Adrenal gland (tissue), 12 donors: Measurements from ENCODE around the gene ENC1. TPM values are rescaled to one million over a fixed set of nuclear protein-coding genes. Genes with fewer than 3 reads are reported as not detected.
"Not testable (repeated sequence)": the region's sequence is repeated elsewhere in the genome, so short reads cannot be mapped to it uniquely, and the experiment has no call there.

Experiments
- DNase-seq, 7 donors: peaks; one replicate each; pipeline ENCODE4 v3.0.0-alpha.2; 2019 to 2020
- H3K27ac ChIP-seq, 5 donors: fragments of 200-600 bp; sonication (generic) in 4 of 5; 1 replicate in 3 of 5; 2 replicates in 2 of 5; pipeline versions ENCODE4 v1.5.1 to v1.8.0; 2016 to 2020; ENCODE audit warnings: mild to moderate bottlenecking in 1 of 5
- H3K27me3 ChIP-seq: fragments of 200-600 bp; 2 replicates; pipeline ENCODE4 v1.8.0; 2021
- H3K36me3 ChIP-seq, 2 donors: fragments of 200-600 bp; replicated peaks in 1 of 2; 1 replicate in 1 of 2; 2 replicates in 1 of 2; pipeline versions ENCODE4 v1.5.1 to v1.8.0; 2018 to 2022
- H3K4me1 ChIP-seq, 2 donors: fragments of 200-600 bp; replicated peaks in 1 of 2; 1 replicate in 1 of 2; 2 replicates in 1 of 2; pipeline versions ENCODE4 v1.5.1 to v1.8.0; 2018 to 2021
- H3K4me3 ChIP-seq, 4 donors: fragments of 200-600 bp; sonication (generic) in 3 of 4; one replicate each; pipeline ENCODE4 v1.5.1; 2016 to 2018
- H3K9me3 ChIP-seq, 3 donors: fragments of 200-600 bp; sonication (generic) in 1 of 3; replicated peaks in 1 of 3; 1 replicate in 2 of 3; 2 replicates in 1 of 3; pipeline versions ENCODE4 v1.5.1 to v1.8.0; 2016 to 2021
- CTCF ChIP-seq, 6 experiments: fragments of 450-650 bp in 4 of 6; fragments of 200-600 bp in 2 of 6; sonication (generic) in 1 of 6; IDR thresholded peaks; 1 replicate in 5 of 6; 2 replicates in 1 of 6; pipeline versions ENCODE4 v1.5.1 to v1.8.0; 2016 to 2021; ENCODE audit warnings: antibody characterized with exemption in 6 of 6, mild to moderate bottlenecking in 2 of 6, moderate library complexity in 1 of 6
- POLR2A ChIP-seq, 2 donors: fragments of 450-650 bp; IDR thresholded peaks; one replicate each; pipeline ENCODE4 v1.6.1; 2017; ENCODE audit warnings: antibody characterized with exemption in 2 of 2, mild to moderate bottlenecking in 2 of 2, moderate library complexity in 1 of 2
- WGBS, 4 donors: extraction: QIAGEN DNeasy Blood & Tissue Kit in 2 of 4; methylation state at CpG; one replicate each; pipeline versions ENCODE4 v1.1.5 to v1.1.7; 2013 to 2017; 5-methylcytosine and 5-hydroxymethylcytosine counted together
- intact Hi-C, 2 donors: fragments of 100-400 bp; cut with DNase I; formaldehyde crosslinking; loops; one replicate each; pipeline versions ENCODE4 v1.14.1 to v1.15.0; 2022 to 2023
- polyA plus RNA-seq, 3 donors: library from polyadenylated mRNA; stranded (reverse); fragments of 200-250 nt in 2 of 3; fragments of 350-450 nt in 1 of 3; fragmentation: Illumina TruSeq in 1 of 3; extraction: RNeasy Lipid Tissue Mini Kit (QIAGEN cat#74804) in 1 of 3; gene quantifications; one replicate each; pipeline ENCODE4 v1.2.3, GENCODE V29; 2013 to 2014
- total RNA-seq, 9 donors: library from RNA; depleted of rRNA in 4 of 9; stranded (reverse); fragments of >200 nt in 4 of 9; fragments of 120-200 nt in 1 of 9; fragmentation: NEBNext Ultra II Directional in 1 of 9; extraction: Animal tissue kit (Norgen Biotek cat#: 25700) in 1 of 9; gene quantifications; one replicate each; pipeline versions ENCODE4 v1.1.0 to v1.2.4, GENCODE V29; 2013 to 2023
- donor health status: healthy with polysubstance abuse.
- donor health status: Bipolar disorder and iron deficiency.
- donor health status: DM: yes; HTN: yes; CAD: no.
- donor health status: DM: no; HTN: no; CAD: no.
- donor health status: DM: no; HTN: no; CAD: no.
- donor health status: DM: yes; HTN: yes; CAD: no.

ENC1 gene
- total and polyA plus RNA-seq, 12 donors: 2.1 to 48.7 (median 4.4) TPM

DNA sequence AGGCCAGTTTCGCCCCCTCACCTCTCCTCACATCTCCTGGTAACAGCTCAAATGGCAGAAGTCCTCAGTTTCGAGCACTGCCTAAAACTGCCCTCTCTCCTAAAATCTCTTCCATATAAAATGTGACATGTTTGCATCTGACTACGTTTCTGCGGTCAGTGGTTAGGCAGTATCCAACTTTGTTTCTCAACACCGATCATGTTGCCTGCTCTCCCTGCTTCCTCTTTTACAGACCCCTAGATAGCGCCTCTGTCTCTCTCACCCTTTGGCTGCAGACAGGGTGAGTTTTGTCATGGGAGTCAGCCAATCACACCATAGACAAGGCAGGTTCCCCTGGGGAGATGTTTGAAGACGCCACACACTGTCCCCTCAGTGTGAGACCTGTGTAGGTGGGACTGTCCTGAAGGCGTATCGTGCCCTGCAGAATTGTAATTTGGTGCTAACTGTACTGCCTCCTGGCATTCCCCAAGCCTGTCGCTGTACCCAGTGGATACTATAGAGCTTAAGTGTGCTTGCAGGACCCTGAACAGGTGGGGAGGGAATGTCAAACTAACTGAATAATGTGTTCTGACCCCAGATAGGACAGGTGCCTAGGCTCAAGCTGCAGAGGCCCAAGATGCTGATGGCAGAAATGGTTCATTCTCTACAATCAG is 45.6 kb upstream of the ENC1 start:
- peak overlapping the region in 2 of 4 donors; percentile 63 to 87 for H3K4me3 ChIP-seq
- H3K36me3 ChIP-seq: peaks cover 0 to 12% of the 10 kb centered on the region in 2 donors
- intact Hi-C loops: no loop called here
- DNase-seq: peak in 4 of 7 donors; percentile 32 to 56 (median 37)
- H3K9me3 ChIP-seq: no peaks in the 10 kb centered on the region
- H3K4me1 ChIP-seq: peaks cover 16% of the 10 kb centered on the region in 2 donors
- no peaks in the 10 kb centered on the region for H3K27me3 ChIP-seq
- peak overlapping the region in 3 of 5 donors; percentile 67 to 91 (median 83) for H3K27ac ChIP-seq
- 61 to 66% (median 63%) methylated on average over 9 to 10 of the region's 10 CpGs for WGBS, 4 donors
- no peak for TF ChIP-seq POLR2A (IDR thresholded peaks at IDR 0.05)
- no peak for TF ChIP-seq CTCF (IDR thresholded peaks at IDR 0.05)

DNA sequence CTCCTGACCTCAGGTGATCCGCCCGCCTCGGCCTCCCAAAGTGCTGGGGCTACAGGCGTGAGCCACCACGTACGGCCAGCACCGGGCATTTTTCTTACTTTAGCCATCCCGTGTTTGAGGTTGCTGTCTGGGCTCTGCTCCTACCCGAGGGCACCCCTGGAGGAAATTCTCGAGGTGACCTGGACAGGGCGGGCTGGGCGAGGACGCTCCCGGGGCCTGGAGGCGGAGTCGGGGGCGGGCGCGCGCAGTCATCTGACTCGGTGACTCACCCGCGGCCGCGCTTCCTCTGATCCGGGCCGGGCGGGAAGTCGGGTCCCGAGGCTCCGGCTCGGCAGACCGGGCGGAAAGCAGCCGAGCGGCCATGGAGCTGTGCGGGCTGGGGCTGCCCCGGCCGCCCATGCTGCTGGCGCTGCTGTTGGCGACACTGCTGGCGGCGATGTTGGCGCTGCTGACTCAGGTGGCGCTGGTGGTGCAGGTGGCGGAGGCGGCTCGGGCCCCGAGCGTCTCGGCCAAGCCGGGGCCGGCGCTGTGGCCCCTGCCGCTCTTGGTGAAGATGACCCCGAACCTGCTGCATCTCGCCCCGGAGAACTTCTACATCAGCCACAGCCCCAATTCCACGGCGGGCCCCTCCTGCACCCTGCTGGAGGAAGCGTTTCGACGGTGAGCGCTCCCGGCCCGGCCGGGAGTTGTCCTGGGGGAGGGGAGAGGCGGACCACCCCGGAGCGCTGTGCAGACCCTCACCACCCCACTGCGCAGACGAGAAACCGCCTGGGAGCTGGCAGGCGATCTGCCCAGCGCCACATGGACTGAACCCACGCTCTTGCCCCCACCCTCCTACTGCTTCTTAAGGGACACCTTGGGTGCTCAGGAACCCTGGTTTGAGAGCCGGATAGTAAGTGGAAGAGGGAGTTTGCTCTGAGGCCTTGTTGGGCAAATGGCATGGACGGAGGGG is 44.6 kb upstream of the ENC1 start, which contains the start of gene HEXB:
HEXB (plus strand) TSS at position 334 of the 952 bp plus-strand sequence; CDS start at position 362, 28 bp downstream.
- peak; percentile 89 to 94 (median 93) for DNase-seq
- H3K4me1 ChIP-seq: peaks cover 16% of the 10 kb centered on the region in 2 donors
- TF ChIP-seq CTCF (IDR thresholded peaks at IDR 0.05) (peak in 3 of 6 experiments; percentile 19 to 29 (median 25)), POLR2A (IDR thresholded peaks at IDR 0.05) (peak; percentile 89 to 94)
- H3K27ac ChIP-seq: peak within 1 kb of the TSS in 4 of 5 donors; percentile 62 to 91 (median 75)
- peak within 1 kb of the TSS; percentile 38 to 87 (median 70) for H3K4me3 ChIP-seq
- intact Hi-C loops: no loop called here
- 3 to 16% (median 6%) methylated on average over 17 to 78 of the region's 78 CpGs for WGBS, 4 donors
- no peaks in the 10 kb centered on the region for H3K9me3 ChIP-seq
- H3K27me3 ChIP-seq: no peaks in the 10 kb centered on the region
- peaks cover 0 to 12% of the 10 kb centered on the region in 2 donors for H3K36me3 ChIP-seq

DNA sequence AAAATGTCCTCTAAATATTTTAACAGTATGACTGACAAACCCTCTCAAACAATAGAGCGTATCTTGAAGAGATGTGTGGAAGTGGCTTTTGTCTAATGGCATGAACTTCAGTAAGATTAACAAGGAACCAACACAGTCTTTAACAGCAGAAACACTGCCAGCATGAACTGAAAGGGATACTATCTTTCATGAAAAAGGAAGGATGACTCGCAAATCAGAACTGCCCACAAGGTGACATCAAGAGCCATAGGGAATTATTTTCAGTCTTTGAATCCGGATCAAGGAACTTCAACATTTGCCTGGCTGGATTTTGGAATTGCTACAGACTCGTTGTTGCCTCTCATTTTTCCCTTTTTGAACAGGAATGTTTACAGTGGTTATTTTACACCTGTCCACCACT is 39.4 kb upstream of the ENC1 start:
- Histone ChIP-seq H3K27ac (no peak overlapping the region), H3K9me3 (no peaks in the 10 kb centered on the region), H3K4me3 (no peak overlapping the region), H3K4me1 (no peaks in the 10 kb centered on the region), H3K36me3 (no peaks in the 10 kb centered on the region), H3K27me3 (no peaks in the 10 kb centered on the region)
- no peak for TF ChIP-seq POLR2A (IDR thresholded peaks at IDR 0.05)
- no peak for TF ChIP-seq CTCF (IDR thresholded peaks at IDR 0.05)
- no peak for DNase-seq
- intact Hi-C loops: loop anchor here in 1 of 2 donors (10.0 kb wide), 2 partner anchors 85 to 235 kb away; partner anchors contain the start of genes GFM2 and NSA2
- WGBS, 4 donors: 53 to 65% (median 61%) methylated on average over 4 of the region's 4 CpGs

DNA sequence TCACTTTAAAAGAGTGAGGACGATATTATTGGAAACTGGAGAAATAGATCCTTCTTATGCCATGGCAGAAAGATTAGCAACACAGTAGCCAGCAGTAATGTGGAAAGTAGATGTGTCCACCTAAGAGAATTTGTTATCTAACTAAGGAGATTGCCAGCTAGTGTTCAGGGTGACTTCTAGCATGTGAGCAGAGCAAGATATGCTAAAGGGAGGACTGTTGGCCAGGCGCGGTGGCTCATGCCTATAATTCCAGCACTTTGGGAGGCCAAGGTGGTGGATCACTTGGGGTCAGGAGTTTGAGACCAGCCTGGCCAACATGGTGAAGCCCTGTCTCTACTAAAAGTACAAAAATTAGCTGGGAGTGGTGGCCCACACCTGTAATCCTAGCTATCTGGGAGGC is 38.8 kb upstream of the ENC1 start:
- not testable (repeated sequence) for H3K27ac ChIP-seq, H3K4me1 ChIP-seq, DNase-seq, H3K27me3 ChIP-seq, H3K9me3 ChIP-seq, H3K4me3 ChIP-seq, H3K36me3 ChIP-seq
- intact Hi-C loops: loop anchor here in 1 of 2 donors (10.0 kb wide), 2 partner anchors 86 to 236 kb away; partner anchors contain the start of genes GFM2 and NSA2
- 86 to 89% (median 87%) methylated on average over 3 of the region's 3 CpGs for WGBS, 4 donors

GRCh38 chr5:74678123-74678522 is 37.6 kb upstream of the ENC1 start:
- intact Hi-C loops: loop anchor here in 1 of 2 donors (10.0 kb wide), 2 partner anchors 87 to 237 kb away; partner anchors contain the start of genes GFM2 and NSA2
- not testable (repeated sequence) for H3K36me3 ChIP-seq, H3K4me3 ChIP-seq, H3K27me3 ChIP-seq, H3K4me1 ChIP-seq, H3K9me3 ChIP-seq, H3K27ac ChIP-seq, DNase-seq
- WGBS, 4 donors: 79 to 94% (median 87%) methylated on average over 3 of the region's 3 CpGs

- intact Hi-C loops: loop anchor here in 1 of 2 donors (10.0 kb wide), 2 partner anchors 88 to 238 kb away; partner anchors contain the start of genes GFM2 and NSA2
- H3K27me3 ChIP-seq: not testable (repeated sequence)
- 89 to 95% (median 90%) methylated on average over 6 of the region's 6 CpGs for WGBS, 4 donors
These were observed 35.9 kb upstream of the ENC1 start for GRCh38 chr5:74676466-74676865.

More at GRCh38 chr5:74676466-74676865, 35.9 kb upstream of the ENC1 start:
- H3K4me3 ChIP-seq, H3K4me1 ChIP-seq, H3K27ac ChIP-seq, H3K36me3 ChIP-seq, DNase-seq, H3K9me3 ChIP-seq: not testable (repeated sequence)
